ENCODE data around the gene FICD.

GRCh38 chr12:108491256-108491655, 23.8 kb upstream of the FICD start:
- TF ChIP-seq, protein P1, sequence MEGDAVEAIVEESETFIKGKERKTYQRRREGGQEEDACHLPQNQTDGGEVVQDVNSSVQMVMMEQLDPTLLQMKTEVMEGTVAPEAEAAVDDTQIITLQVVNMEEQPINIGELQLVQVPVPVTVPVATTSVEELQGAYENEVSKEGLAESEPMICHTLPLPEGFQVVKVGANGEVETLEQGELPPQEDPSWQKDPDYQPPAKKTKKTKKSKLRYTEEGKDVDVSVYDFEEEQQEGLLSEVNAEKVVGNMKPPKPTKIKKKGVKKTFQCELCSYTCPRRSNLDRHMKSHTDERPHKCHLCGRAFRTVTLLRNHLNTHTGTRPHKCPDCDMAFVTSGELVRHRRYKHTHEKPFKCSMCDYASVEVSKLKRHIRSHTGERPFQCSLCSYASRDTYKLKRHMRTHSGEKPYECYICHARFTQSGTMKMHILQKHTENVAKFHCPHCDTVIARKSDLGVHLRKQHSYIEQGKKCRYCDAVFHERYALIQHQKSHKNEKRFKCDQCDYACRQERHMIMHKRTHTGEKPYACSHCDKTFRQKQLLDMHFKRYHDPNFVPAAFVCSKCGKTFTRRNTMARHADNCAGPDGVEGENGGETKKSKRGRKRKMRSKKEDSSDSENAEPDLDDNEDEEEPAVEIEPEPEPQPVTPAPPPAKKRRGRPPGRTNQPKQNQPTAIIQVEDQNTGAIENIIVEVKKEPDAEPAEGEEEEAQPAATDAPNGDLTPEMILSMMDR (IDR thresholded peaks at IDR 0.05), result no peak
- TF ChIP-seq REST (IDR thresholded peaks at IDR 0.05; ENCODE audit: insufficient read depth in 1 of 2, low read depth in 2 of 2, low read length in 1 of 2) (no peak), POLR2AphosphoS5 (IDR thresholded peaks at IDR 0.05; ENCODE audit: low read depth, low read length) (no peak), SIN3A (IDR thresholded peaks at IDR 0.05; ENCODE audit: borderline replicate concordance, insufficient read depth, low read depth, low read length) (no peak)
